ENCODE results near the gene GPR34.
"Not testable (repeated sequence)": the region's sequence is repeated elsewhere in the genome, so short reads cannot be mapped to it uniquely, and the experiment has no call there.

GPR34 gene

DNA sequence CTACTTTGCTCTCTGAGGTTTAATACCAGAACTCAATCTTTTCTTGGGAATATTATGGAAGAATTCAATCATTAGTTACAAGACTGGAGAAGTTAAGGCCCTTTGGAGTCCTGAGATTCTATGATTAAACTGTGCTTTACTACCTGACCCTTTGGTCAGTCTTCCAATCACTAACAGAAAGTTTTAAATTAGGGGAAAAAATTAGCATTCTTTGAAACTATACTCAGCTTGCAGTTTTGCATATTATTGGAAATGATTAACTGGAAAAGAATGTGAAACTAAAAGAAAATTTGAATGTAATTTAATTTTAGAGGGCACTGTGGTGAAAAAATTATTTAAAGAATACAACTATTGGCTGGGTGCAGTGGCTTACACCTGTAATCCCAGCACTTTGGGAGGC, 18.7 kb upstream of the GPR34 start:
- Histone ChIP-seq H3K9me3 (ENCODE audit: control insufficient read depth, insufficient read depth, low read length) (no peaks in the 10 kb centered on the region), H3K36me3 (ENCODE audit: control insufficient read depth, low read length) (no peaks in the 10 kb centered on the region), H3K9me2 (replicated peaks; ENCODE audit: control insufficient read depth, low read length) (no peaks in the 10 kb centered on the region), H3K27me3 (ENCODE audit: control insufficient read depth, low read length) (no peaks in the 10 kb centered on the region), H3K79me2 (ENCODE audit: control insufficient read depth, low read length) (no peaks in the 10 kb centered on the region), H3K4me1 (ENCODE audit: control insufficient read depth, low read length) (no peaks in the 10 kb centered on the region), H3K4me2 (ENCODE audit: low read length) (no peak overlapping the region), H3F3A (ENCODE audit: control insufficient read depth, insufficient read depth) (no peaks in the 10 kb centered on the region), H4K20me1 (ENCODE audit: control insufficient read depth, insufficient read depth, low read depth, low read length) (no peaks in the 10 kb centered on the region), H3K4me3 (ENCODE audit: low read length) (no peak overlapping the region), H3K27ac (ENCODE audit: low read depth, low read length) (no peak overlapping the region)
- no peak for TF ChIP-seq EZH2phosphoT487 (IDR thresholded peaks at IDR 0.05; ENCODE audit: borderline replicate concordance, low read length)
- TF ChIP-seq, protein P1, sequence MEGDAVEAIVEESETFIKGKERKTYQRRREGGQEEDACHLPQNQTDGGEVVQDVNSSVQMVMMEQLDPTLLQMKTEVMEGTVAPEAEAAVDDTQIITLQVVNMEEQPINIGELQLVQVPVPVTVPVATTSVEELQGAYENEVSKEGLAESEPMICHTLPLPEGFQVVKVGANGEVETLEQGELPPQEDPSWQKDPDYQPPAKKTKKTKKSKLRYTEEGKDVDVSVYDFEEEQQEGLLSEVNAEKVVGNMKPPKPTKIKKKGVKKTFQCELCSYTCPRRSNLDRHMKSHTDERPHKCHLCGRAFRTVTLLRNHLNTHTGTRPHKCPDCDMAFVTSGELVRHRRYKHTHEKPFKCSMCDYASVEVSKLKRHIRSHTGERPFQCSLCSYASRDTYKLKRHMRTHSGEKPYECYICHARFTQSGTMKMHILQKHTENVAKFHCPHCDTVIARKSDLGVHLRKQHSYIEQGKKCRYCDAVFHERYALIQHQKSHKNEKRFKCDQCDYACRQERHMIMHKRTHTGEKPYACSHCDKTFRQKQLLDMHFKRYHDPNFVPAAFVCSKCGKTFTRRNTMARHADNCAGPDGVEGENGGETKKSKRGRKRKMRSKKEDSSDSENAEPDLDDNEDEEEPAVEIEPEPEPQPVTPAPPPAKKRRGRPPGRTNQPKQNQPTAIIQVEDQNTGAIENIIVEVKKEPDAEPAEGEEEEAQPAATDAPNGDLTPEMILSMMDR (IDR thresholded peaks at IDR 0.05; ENCODE audit: low read depth, low read length, poor library complexity, severe bottlenecking) = no peak

DNA sequence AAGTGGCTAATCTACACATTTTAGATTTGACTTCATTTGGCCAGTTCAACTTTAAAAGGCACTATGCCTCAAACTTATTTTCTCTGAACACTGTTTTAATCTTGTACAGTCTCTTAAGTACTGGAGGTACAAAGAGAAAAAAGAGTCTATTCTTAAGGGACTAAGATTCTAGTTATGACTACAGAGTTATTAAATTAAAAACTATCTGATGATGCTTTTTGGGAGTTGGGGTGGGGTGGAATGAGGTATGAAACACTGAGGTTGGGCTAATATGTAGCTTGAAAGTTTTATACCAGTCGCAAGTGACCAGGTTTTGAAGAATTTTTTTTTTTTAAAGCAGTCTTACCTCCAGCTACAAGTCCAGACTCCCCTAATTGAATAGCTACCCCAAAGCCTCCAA, 17.7 kb upstream of the GPR34 start:
- no peak for TF ChIP-seq EZH2phosphoT487 (IDR thresholded peaks at IDR 0.05; ENCODE audit: borderline replicate concordance, low read length)
- TF ChIP-seq, protein P1 (IDR thresholded peaks at IDR 0.05; ENCODE audit: low read depth, low read length, poor library complexity, severe bottlenecking) = no peak
- Histone ChIP-seq H3K36me3 (ENCODE audit: control insufficient read depth, low read length) (no peaks in the 10 kb centered on the region), H3K9me2 (replicated peaks; ENCODE audit: control insufficient read depth, low read length) (no peaks in the 10 kb centered on the region), H3K27me3 (ENCODE audit: control insufficient read depth, low read length) (no peaks in the 10 kb centered on the region), H4K20me1 (ENCODE audit: control insufficient read depth, insufficient read depth, low read depth, low read length) (no peaks in the 10 kb centered on the region), H3K4me3 (ENCODE audit: low read length) (no peak overlapping the region), H3F3A (ENCODE audit: control insufficient read depth, insufficient read depth) (no peaks in the 10 kb centered on the region), H3K79me2 (ENCODE audit: control insufficient read depth, low read length) (no peaks in the 10 kb centered on the region), H3K9me3 (ENCODE audit: control insufficient read depth, insufficient read depth, low read length) (no peaks in the 10 kb centered on the region), H3K27ac (ENCODE audit: low read depth, low read length) (no peak overlapping the region), H3K4me1 (ENCODE audit: control insufficient read depth, low read length) (no peaks in the 10 kb centered on the region), H3K4me2 (ENCODE audit: low read length) (no peak overlapping the region)

DNA sequence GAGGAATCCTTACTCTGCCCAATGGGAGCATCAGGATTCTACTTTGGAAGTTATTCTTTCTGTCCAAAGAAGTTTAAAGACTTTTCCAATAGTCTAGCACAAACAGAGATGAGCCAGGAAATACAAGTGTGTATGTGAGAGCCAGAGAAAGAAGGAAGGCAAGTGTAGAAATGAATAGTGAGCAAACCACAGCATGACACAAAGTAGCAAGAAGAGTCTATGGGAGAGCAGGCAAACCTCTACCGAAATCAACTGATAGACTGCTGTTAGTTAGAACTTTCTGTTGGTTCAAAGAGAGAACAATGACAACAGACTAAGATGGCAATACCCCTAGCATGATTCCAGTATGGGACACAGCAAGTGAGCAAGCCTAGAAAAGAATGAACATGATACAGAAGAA, 16.1 kb upstream of the GPR34 start:
- TF ChIP-seq EZH2phosphoT487 (IDR thresholded peaks at IDR 0.05; ENCODE audit: borderline replicate concordance, low read length) = no peak
- TF ChIP-seq, protein P1 (IDR thresholded peaks at IDR 0.05; ENCODE audit: low read depth, low read length, poor library complexity, severe bottlenecking) = no peak
- no peak overlapping the region for H3K4me2 ChIP-seq (ENCODE audit: low read length)

DNA sequence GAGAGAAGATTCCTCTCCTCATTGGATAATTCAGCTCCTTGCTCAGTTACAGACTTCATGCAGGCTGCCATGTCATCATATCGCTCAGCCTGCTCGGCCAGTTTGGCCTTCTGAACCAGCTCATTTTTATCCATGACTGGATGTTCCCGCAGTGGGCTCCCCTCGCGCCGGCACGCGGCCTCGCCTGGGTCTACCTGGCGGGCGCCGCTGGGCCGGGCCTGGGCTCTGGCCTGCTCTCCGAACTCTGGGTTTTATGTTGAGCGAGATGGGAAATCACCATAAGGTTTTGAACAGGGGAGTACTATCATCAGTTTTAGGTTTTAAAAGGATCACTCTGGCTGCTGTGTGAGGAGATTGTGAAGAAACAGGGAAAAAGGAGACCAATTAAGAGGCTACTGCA, 12.4 kb upstream of the GPR34 start:
- not testable (repeated sequence) for H3K4me3 ChIP-seq (ENCODE audit: low read length); H3K27ac ChIP-seq (ENCODE audit: low read depth, low read length); H3F3A ChIP-seq (ENCODE audit: control insufficient read depth, insufficient read depth); H3K36me3 ChIP-seq (ENCODE audit: control insufficient read depth, low read length); H4K20me1 ChIP-seq (ENCODE audit: control insufficient read depth, insufficient read depth, low read depth, low read length); H3K27me3 ChIP-seq (ENCODE audit: control insufficient read depth, low read length); H3K79me2 ChIP-seq (ENCODE audit: control insufficient read depth, low read length); H3K4me1 ChIP-seq (ENCODE audit: control insufficient read depth, low read length); H3K9me3 ChIP-seq (ENCODE audit: control insufficient read depth, insufficient read depth, low read length); H3K4me2 ChIP-seq (ENCODE audit: low read length); H3K9me2 ChIP-seq (replicated peaks; ENCODE audit: control insufficient read depth, low read length)

More for the DNA sequence above, 16.1 kb upstream of the GPR34 start:
- Histone ChIP-seq H4K20me1 (ENCODE audit: control insufficient read depth, insufficient read depth, low read depth, low read length) (no peaks in the 10 kb centered on the region), H3K4me3 (ENCODE audit: low read length) (no peak overlapping the region), H3K9me3 (ENCODE audit: control insufficient read depth, insufficient read depth, low read length) (no peaks in the 10 kb centered on the region), H3K27ac (ENCODE audit: low read depth, low read length) (no peak overlapping the region), H3K79me2 (ENCODE audit: control insufficient read depth, low read length) (no peaks in the 10 kb centered on the region), H3K27me3 (ENCODE audit: control insufficient read depth, low read length) (no peaks in the 10 kb centered on the region), H3K9me2 (replicated peaks; ENCODE audit: control insufficient read depth, low read length) (no peaks in the 10 kb centered on the region), H3K4me1 (ENCODE audit: control insufficient read depth, low read length) (no peaks in the 10 kb centered on the region), H3F3A (ENCODE audit: control insufficient read depth, insufficient read depth) (no peaks in the 10 kb centered on the region), H3K36me3 (ENCODE audit: control insufficient read depth, low read length) (no peaks in the 10 kb centered on the region)
